ENCODE data around the gene PLAU. TPM values are rescaled to one million over a fixed set of nuclear protein-coding genes. Genes with fewer than 3 reads are reported as not detected.

PLAU gene
- total and polyA plus RNA-seq, 2 donors (not counting 3 experiments of a cell fraction or from before 2014, with no cell fraction given): 23.6 to 34.9 TPM

GRCh38 chr10:73863039-73863817 lies 47.7 kb upstream of the PLAU start:
- no peak overlapping the region for H3K4me2 ChIP-seq (ENCODE audit: insufficient read depth, low read length)
- no peak overlapping the region for H2AFZ ChIP-seq (ENCODE audit: low read depth, low read length)
- CTCF ChIA-PET: interaction anchor here (0.7 to 2.6 kb wide), 8 partner anchors 11 to 43 kb away, joined by 3 to 10 read pairs (median 4); partner anchors contain the start of gene CAMK2G
- H3K27ac ChIP-seq (ENCODE audit: insufficient read depth, low read depth, low read length): no peak overlapping the region
- DNase-seq (ENCODE audit: low read depth, low spot score): no peak
- FAIRE-seq: no peak
- no peaks in the 10 kb centered on the region for H3K9me1 ChIP-seq (replicated peaks; ENCODE audit: control insufficient read depth, extremely low read depth, insufficient read depth, low read length)
- POLR2A ChIA-PET: no interaction called here
- no peaks in the 10 kb centered on the region for H3K27me3 ChIP-seq (ENCODE audit: control insufficient read depth in 2 of 2, insufficient read depth in 2 of 2, low read length in 2 of 2)
- dilution Hi-C loops (cut with MboI; ENCODE audit: extremely low pct_ligation_motif_present, low sequenced_read_pairs) (no loop called here), intact Hi-C loops (cut with micrococcal nuclease) (no loop called here)
- TF ChIP-seq GATA2 (IDR thresholded peaks at IDR 0.05; ENCODE audit: insufficient read depth, insufficient read length, low read depth, low read length) (no peak), POLR2AphosphoS5 (IDR thresholded peaks at IDR 0.05; ENCODE audit: insufficient read depth, low read depth, low read length) (no peak), POLR2A (IDR thresholded peaks at IDR 0.05; ENCODE audit: low read depth, low read length) (no peak), JUN (IDR thresholded peaks at IDR 0.05; ENCODE audit: borderline replicate concordance, insufficient read depth, insufficient read length, low read depth) (no peak), MAX (IDR thresholded peaks at IDR 0.05; ENCODE audit: insufficient read depth, insufficient read length) (no peak)
- H3K4me1 ChIP-seq (ENCODE audit: control insufficient read depth, extremely low read depth, insufficient read depth, low read length): peaks cover 14% of the 10 kb centered on the region
- H3K4me3 ChIP-seq (replicated peaks in 1 of 3; ENCODE audit: insufficient read depth in 1 of 3, low read depth in 1 of 3, low read length in 3 of 3): no peak overlapping the region
- no peak overlapping the region for H3K9ac ChIP-seq (replicated peaks; ENCODE audit: extremely low read depth, insufficient read depth, low read length)
- H3K9me3 ChIP-seq (replicated peaks; ENCODE audit: control insufficient read depth, insufficient read depth, low read length): no peaks in the 10 kb centered on the region
- no peaks in the 10 kb centered on the region for H3K79me2 ChIP-seq (ENCODE audit: control insufficient read depth, insufficient read depth, low read length)
- peaks cover 6 to 20% of the 10 kb centered on the region in 2 experiments for H3K36me3 ChIP-seq (ENCODE audit: control insufficient read depth in 2 of 2, extremely low read depth in 1 of 2, insufficient read depth in 2 of 2, low read length in 2 of 2)
- no peaks in the 10 kb centered on the region for H4K20me1 ChIP-seq (replicated peaks; ENCODE audit: control insufficient read depth, extremely low read depth, insufficient read depth, low read length)
- BruUV-seq (replicated peaks): no TSS peak

- BruUV-seq (replicated peaks): no TSS peak
- Histone ChIP-seq H3K9me1 (replicated peaks; ENCODE audit: control insufficient read depth, extremely low read depth, insufficient read depth, low read length) (no peaks in the 10 kb centered on the region), H3K4me3 (replicated peaks in 1 of 3; ENCODE audit: insufficient read depth in 1 of 3, low read depth in 1 of 3, low read length in 3 of 3) (no peak overlapping the region), H3K79me2 (ENCODE audit: control insufficient read depth, insufficient read depth, low read length) (no peaks in the 10 kb centered on the region), H3K27ac (ENCODE audit: insufficient read depth, low read depth, low read length) (no peak overlapping the region), H3K9ac (replicated peaks; ENCODE audit: extremely low read depth, insufficient read depth, low read length) (no peak overlapping the region), H3K4me2 (ENCODE audit: insufficient read depth, low read length) (no peak overlapping the region), H2AFZ (ENCODE audit: low read depth, low read length) (no peak overlapping the region), H3K4me1 (ENCODE audit: control insufficient read depth, extremely low read depth, insufficient read depth, low read length) (peaks cover 14% of the 10 kb centered on the region), H3K9me3 (replicated peaks; ENCODE audit: control insufficient read depth, insufficient read depth, low read length) (no peaks in the 10 kb centered on the region), H4K20me1 (replicated peaks; ENCODE audit: control insufficient read depth, extremely low read depth, insufficient read depth, low read length) (no peaks in the 10 kb centered on the region), H3K27me3 (ENCODE audit: control insufficient read depth in 2 of 2, insufficient read depth in 2 of 2, low read length in 2 of 2) (no peaks in the 10 kb centered on the region), H3K36me3 (ENCODE audit: control insufficient read depth in 2 of 2, extremely low read depth in 1 of 2, insufficient read depth in 2 of 2, low read length in 2 of 2) (peaks cover 6 to 19% of the 10 kb centered on the region in 2 experiments)
- DNase-seq (ENCODE audit: low read depth, low spot score) (no peak), FAIRE-seq (no peak)
- TF ChIP-seq GATA2 (IDR thresholded peaks at IDR 0.05; ENCODE audit: insufficient read depth, insufficient read length, low read depth, low read length): no peak
- TF ChIP-seq MAX (IDR thresholded peaks at IDR 0.05; ENCODE audit: insufficient read depth, insufficient read length): no peak
- TF ChIP-seq JUN (IDR thresholded peaks at IDR 0.05; ENCODE audit: borderline replicate concordance, insufficient read depth, insufficient read length, low read depth): no peak
- no peak for TF ChIP-seq EZH2 (IDR thresholded peaks at IDR 0.05; ENCODE audit: borderline replicate concordance, low read depth, low read length, severe bottlenecking)
- TF ChIP-seq MYC (IDR thresholded peaks at IDR 0.05; ENCODE audit: low read depth, low read length): no peak
- TF ChIP-seq CTCF (IDR thresholded peaks at IDR 0.05; ENCODE audit: extremely low read depth in 1 of 2, insufficient read depth in 1 of 2, low read depth in 1 of 2, low read length in 2 of 2): no peak
- no peak for TF ChIP-seq POLR2A (IDR thresholded peaks at IDR 0.05; ENCODE audit: low read depth, low read length)
- TF ChIP-seq FOS (IDR thresholded peaks at IDR 0.05; ENCODE audit: borderline replicate concordance, insufficient read depth, low read length): no peak
- TF ChIP-seq POLR2AphosphoS5 (IDR thresholded peaks at IDR 0.05; ENCODE audit: insufficient read depth, low read depth, low read length): no peak
- intact Hi-C loops (cut with micrococcal nuclease): no loop called here
- ChIA-PET POLR2A (no interaction called here), CTCF (interaction anchor here (0.7 to 2.4 kb wide), 9 partner anchors 9 to 44 kb away, joined by 3 to 7 read pairs (median 3); partner anchors contain the start of gene CAMK2G)
- dilution Hi-C loops (cut with MboI; ENCODE audit: extremely low pct_ligation_motif_present, low sequenced_read_pairs): no loop called here
Measured at GRCh38 chr10:73864229-73864628, 46.7 kb upstream of the PLAU start.
